GM21526 (cell line): Measurements from ENCODE around the gene MED19.

Experiments
- ATAC-seq: cut with Tn5 transposase; IDR thresholded peaks from one replicate; pipeline ENCODE4 v1.9.1; 2021; ENCODE audit warnings: moderate library complexity; ENCODE audit not compliant: unreplicated experiment, low FRiP score

MED19 gene

DNA sequence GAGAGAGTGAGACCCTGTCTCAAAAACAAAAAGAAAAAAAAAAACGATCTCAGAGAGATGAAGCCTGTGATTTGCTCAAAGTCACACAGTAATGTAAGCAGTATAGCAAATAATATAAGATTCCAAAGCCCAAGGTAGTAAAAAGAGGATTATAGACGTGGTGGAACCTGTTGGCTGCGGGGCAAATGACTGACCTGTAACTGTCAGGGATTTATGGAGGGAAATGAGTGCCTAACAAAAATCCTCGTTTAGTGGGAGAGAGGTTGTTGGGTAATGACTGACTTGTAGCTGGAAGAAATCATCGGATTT lies 55.2 kb downstream of the MED19 start:
- no peak for ATAC-seq
